Stimulated activated CD8-positive, alpha-beta memory T cell treated with anti-CD3 and anti-CD28 coated beads, Interleukin-4, amount 100 ng/mL, for 24 hours (primary cell): ENCODE measurements around the gene TP53I11.

Experiments
- DNase-seq: peaks from one replicate; pipeline ENCODE4 v3.0.0-alpha.2; 2020; ENCODE audit warnings: low read depth

TP53I11 gene

DNA sequence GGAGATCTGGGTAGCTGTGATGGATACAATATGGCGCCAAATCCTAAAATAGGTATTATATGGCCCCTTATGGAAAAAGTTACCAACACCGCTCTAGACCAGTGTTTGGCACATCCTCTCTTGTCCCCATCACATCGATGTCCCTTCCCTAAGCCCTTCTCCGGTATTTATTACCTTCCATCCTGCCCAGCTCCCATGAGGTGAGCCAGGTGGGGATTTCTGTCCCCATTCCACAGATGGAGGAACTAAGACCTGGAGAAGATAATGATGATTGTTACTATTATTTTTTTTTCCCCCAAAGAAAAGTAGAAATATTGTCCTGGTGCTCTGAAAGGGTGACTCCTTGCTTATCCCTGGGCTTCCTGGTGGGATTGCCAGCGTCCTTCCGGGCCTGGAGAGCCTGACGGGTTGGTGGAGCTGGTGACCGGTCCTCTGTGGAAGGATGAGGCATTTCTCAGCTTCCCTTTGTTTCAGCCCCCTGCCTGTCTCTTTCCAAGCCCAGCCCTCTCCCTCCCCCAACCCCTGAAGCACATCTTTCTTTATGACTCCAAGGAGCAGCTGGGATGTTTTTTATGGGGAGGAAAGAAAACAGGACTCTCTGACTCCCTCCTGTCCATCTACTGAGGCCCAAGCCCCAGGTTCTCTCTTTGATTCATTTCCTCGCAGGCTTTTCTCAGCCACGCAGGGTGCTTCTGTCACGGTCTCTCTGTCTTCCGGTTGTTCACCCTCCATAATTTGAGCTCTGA is 65.4 kb downstream of the TP53I11 start:
- DNase-seq, result no peak

DNA sequence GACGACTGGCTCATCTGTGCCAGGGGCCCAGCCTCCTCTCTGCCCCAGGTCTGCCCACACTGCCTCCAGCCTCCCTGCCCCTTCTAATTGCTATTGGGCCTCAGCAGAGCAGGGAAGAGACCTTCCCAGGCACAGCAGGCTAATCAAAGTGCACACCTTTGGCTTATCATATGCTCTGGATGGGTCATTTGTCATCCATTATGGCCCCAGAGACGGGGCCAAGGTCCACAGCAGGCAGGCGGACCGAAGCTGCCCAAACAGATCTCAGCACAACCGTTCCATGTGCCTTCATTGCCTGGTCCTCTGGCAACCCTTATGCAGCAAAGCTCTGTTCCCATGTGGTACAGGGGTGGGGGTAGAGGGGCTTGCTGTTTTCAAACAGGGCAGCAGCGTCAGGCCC is 66.6 kb downstream of the TP53I11 start:
- DNase-seq, result no peak

DNA sequence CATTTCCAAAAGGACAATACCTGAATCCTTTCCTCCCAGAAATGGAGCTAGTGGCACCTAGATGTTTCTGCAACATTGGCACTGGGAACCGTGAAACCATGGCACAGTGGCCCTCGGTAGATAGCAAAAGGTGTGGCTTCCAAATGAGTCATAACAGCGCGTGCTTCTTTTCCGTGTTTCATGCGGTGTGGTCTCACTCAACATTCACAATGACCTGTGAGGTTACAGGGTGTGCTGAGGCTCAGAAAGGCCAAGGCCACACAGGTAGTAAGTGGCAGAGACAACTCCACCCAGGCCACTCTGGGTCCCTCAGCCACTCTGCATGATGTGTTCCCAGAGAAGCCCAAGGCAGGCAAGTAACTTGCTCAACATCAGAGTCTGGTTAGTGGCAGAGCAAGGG is 67.4 kb downstream of the TP53I11 start:
- DNase-seq, result no peak
